ENCODE data around the gene BDKRB1.

The BDKRB1 gene

GRCh38 chr14:96215452-96216244, 40.4 kb upstream of the BDKRB1 start:
- Histone ChIP-seq H3K4me3 (IDR thresholded peaks at IDR 0.05; ENCODE audit: insufficient read depth, low read depth, low read length) (no peak overlapping the region), H3K4me2 (no peak overlapping the region), H3K79me2 (ENCODE audit: insufficient read depth, low read depth) (no peaks in the 10 kb centered on the region), H3K27ac (no peak overlapping the region), H3K36me3 (ENCODE audit: insufficient read depth) (no peaks in the 10 kb centered on the region), H3K4me1 (ENCODE audit: low read depth, poor library complexity, severe bottlenecking) (no peaks in the 10 kb centered on the region), H3K9ac (no peak overlapping the region), H3K27me3 (ENCODE audit: insufficient read depth, low read depth) (no peaks in the 10 kb centered on the region), H4K20me1 (ENCODE audit: insufficient read depth) (no peaks in the 10 kb centered on the region), H2AFZ (ENCODE audit: low read depth) (no peak overlapping the region)
- no peak for TF ChIP-seq CTCF (conservative IDR thresholded peaks at IDR 0.05; ENCODE audit: low read depth, low read length)

- Histone ChIP-seq H2AFZ (ENCODE audit: low read depth) (no peak overlapping the region), H3K4me3 (IDR thresholded peaks at IDR 0.05; ENCODE audit: insufficient read depth, low read depth, low read length) (no peak overlapping the region)
- no peak for TF ChIP-seq CTCF (conservative IDR thresholded peaks at IDR 0.05; ENCODE audit: low read depth, low read length)
Measured at GRCh38 chr14:96216627-96217026, 39.4 kb upstream of the BDKRB1 start.

GRCh38 chr14:96217376-96217913, 38.6 kb upstream of the BDKRB1 start:
- no peak for TF ChIP-seq CTCF (conservative IDR thresholded peaks at IDR 0.05; ENCODE audit: low read depth, low read length)
- Histone ChIP-seq H3K4me2 (no peak overlapping the region), H3K79me2 (ENCODE audit: insufficient read depth, low read depth) (no peaks in the 10 kb centered on the region), H3K27ac (no peak overlapping the region), H4K20me1 (ENCODE audit: insufficient read depth) (no peaks in the 10 kb centered on the region), H3K27me3 (ENCODE audit: insufficient read depth, low read depth) (no peaks in the 10 kb centered on the region), H3K36me3 (ENCODE audit: insufficient read depth) (no peaks in the 10 kb centered on the region), H3K4me1 (ENCODE audit: low read depth, poor library complexity, severe bottlenecking) (no peaks in the 10 kb centered on the region), H2AFZ (ENCODE audit: low read depth) (no peak overlapping the region), H3K9ac (no peak overlapping the region), H3K4me3 (IDR thresholded peaks at IDR 0.05; ENCODE audit: insufficient read depth, low read depth, low read length) (no peak overlapping the region)

More at GRCh38 chr14:96216627-96217026, 39.4 kb upstream of the BDKRB1 start:
- H3K4me1 ChIP-seq (ENCODE audit: low read depth, poor library complexity, severe bottlenecking) = no peaks in the 10 kb centered on the region
- H3K36me3 ChIP-seq (ENCODE audit: insufficient read depth) = no peaks in the 10 kb centered on the region
- H3K79me2 ChIP-seq (ENCODE audit: insufficient read depth, low read depth) = no peaks in the 10 kb centered on the region
- no peaks in the 10 kb centered on the region for H3K27me3 ChIP-seq (ENCODE audit: insufficient read depth, low read depth)
- no peak overlapping the region for H3K9ac ChIP-seq
- no peaks in the 10 kb centered on the region for H4K20me1 ChIP-seq (ENCODE audit: insufficient read depth)
- no peak overlapping the region for H3K27ac ChIP-seq
- no peak overlapping the region for H3K4me2 ChIP-seq

GRCh38 chr14:96221109-96221650, 34.8 kb upstream of the BDKRB1 start:
- no peaks in the 10 kb centered on the region for H4K20me1 ChIP-seq (ENCODE audit: insufficient read depth)
- no peak overlapping the region for H3K4me2 ChIP-seq
- H3K79me2 ChIP-seq (ENCODE audit: insufficient read depth, low read depth) = no peaks in the 10 kb centered on the region
- no peaks in the 10 kb centered on the region for H3K4me1 ChIP-seq (ENCODE audit: low read depth, poor library complexity, severe bottlenecking)
- no peaks in the 10 kb centered on the region for H3K36me3 ChIP-seq (ENCODE audit: insufficient read depth)
- no peak for TF ChIP-seq CTCF (conservative IDR thresholded peaks at IDR 0.05; ENCODE audit: low read depth, low read length)
- H2AFZ ChIP-seq (ENCODE audit: low read depth) = no peak overlapping the region
- no peak overlapping the region for H3K4me3 ChIP-seq (IDR thresholded peaks at IDR 0.05; ENCODE audit: insufficient read depth, low read depth, low read length)
- H3K27ac ChIP-seq = no peak overlapping the region
- no peak overlapping the region for H3K9ac ChIP-seq
- no peaks in the 10 kb centered on the region for H3K27me3 ChIP-seq (ENCODE audit: insufficient read depth, low read depth)
